ENCODE results near the gene NFE2L1. TPM values are rescaled to one million over a fixed set of nuclear protein-coding genes. Genes with fewer than 3 reads are reported as not detected.
"Not testable (repeated sequence)": the region's sequence is repeated elsewhere in the genome, so short reads cannot be mapped to it uniquely, and the experiment has no call there.

Gene NFE2L1
- total and polyA plus RNA-seq, 7 experiments from 2014 or later, result 8.7 to 65.2 (median 40.0) TPM

DNA sequence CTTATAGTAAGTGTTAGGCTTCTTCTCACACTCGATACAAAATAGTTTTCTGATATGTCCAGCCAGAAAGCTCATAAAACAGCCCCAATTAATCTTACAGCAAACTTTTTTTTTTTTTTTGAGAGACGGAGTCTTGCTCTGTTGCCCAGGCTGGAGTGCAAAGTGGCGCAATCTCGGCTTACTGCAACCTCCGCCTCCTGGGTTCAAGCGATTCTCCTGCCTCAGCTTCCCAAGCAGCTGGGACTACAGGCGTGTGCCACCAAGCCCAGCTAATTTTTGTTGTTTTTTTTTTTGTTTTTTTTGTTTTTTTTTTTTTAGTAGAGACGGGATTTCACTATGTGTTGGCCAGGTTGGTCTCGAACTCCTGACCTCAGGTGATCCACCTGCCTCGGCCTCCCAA lies 29.0 kb downstream of the NFE2L1 start:
- H3K4me3 ChIP-seq (ENCODE audit: low read length); H3K4me1 ChIP-seq (ENCODE audit: control insufficient read depth in 2 of 2, insufficient read depth in 2 of 2, low read length in 2 of 2); ATAC-seq; H3K27ac ChIP-seq (ENCODE audit: low read depth, low read length); H3K9me3 ChIP-seq (ENCODE audit: control insufficient read depth in 2 of 3, low read length in 3 of 3); H3K9me3 Mint-ChIP-seq; intact Hi-C loops (cut with micrococcal nuclease); H3K27ac Mint-ChIP-seq; DNase-seq; H3K4me3 Mint-ChIP-seq; H3K27me3 ChIP-seq (ENCODE audit: control insufficient read depth in 2 of 2, insufficient read depth in 2 of 2, low read length in 2 of 2); H3K27me3 Mint-ChIP-seq: not testable (repeated sequence)
- peaks cover 3 to 16% (median 5%) of the 10 kb centered on the region in 5 donors for H3K36me3 Mint-ChIP-seq
- H3K36me3 ChIP-seq (ENCODE audit: control insufficient read depth in 2 of 3, insufficient read depth in 3 of 3, low read length in 3 of 3), result peaks cover 0 to 29% (median 9%) of the 10 kb centered on the region in 3 experiments
- CTCF ChIA-PET, result interaction anchor here (0.6 to 6.4 kb wide), 5 partner anchors 46 to 541 kb away, joined by 4 to 66 read pairs (median 4); no protein-coding TSS in a partner anchor
- POLR2A ChIA-PET, result interaction anchor here (1.1 kb wide), 1 partner anchor 31 kb away, joined by 3 read pairs; no protein-coding TSS in a partner anchor
- H3K4me1 Mint-ChIP-seq, result peaks cover 0 to 15% (median 0%) of the 10 kb centered on the region in 7 donors

- no peak overlapping the region for H3K27ac ChIP-seq (ENCODE audit: low read depth, low read length)
- H3K9me3 ChIP-seq (ENCODE audit: control insufficient read depth in 2 of 3, low read length in 3 of 3), result no peaks in the 10 kb centered on the region
- peaks cover 0 to under 1% (median 0%) of the 10 kb centered on the region in 3 experiments for H3K36me3 ChIP-seq (ENCODE audit: control insufficient read depth in 2 of 3, insufficient read depth in 3 of 3, low read length in 3 of 3)
- POLR2A ChIA-PET, result interaction anchor here (2.1 kb wide), 1 partner anchor 48 kb away, joined by 6 read pairs; no protein-coding TSS in a partner anchor
- no peaks in the 10 kb centered on the region for H3K27me3 ChIP-seq (ENCODE audit: control insufficient read depth in 2 of 2, insufficient read depth in 2 of 2, low read length in 2 of 2)
- Mint-ChIP-seq H3K4me1 (peaks cover 0 to 20% (median 11%) of the 10 kb centered on the region in 7 donors), H3K36me3 (peaks cover 0 to 2% (median 0%) of the 10 kb centered on the region in 5 donors), H3K9me3 (no peaks in the 10 kb centered on the region), H3K4me3 (no peak overlapping the region), H3K27me3 (no peaks in the 10 kb centered on the region), H3K27ac (no peak overlapping the region)
- DNase-seq, result no peak
- no peak for ATAC-seq
- H3K4me3 ChIP-seq (ENCODE audit: low read length), result no peak overlapping the region
- intact Hi-C loops (cut with micrococcal nuclease), result loop anchor here (5.0 to 10.0 kb wide), 2 partner anchors 93 to 535 kb away; partner anchors contain the start of gene HOXB8 (in 1 of the 2)
- no peaks in the 10 kb centered on the region for H3K4me1 ChIP-seq (ENCODE audit: control insufficient read depth in 2 of 2, insufficient read depth in 2 of 2, low read length in 2 of 2)
- CTCF ChIA-PET, result interaction anchor here (1.3 to 6.9 kb wide), 5 partner anchors 10 to 109 kb away, joined by 3 to 64 read pairs (median 12); no protein-coding TSS in a partner anchor
Observed at GRCh38 chr17:48081858-48082257, 33.7 kb downstream of the NFE2L1 start.

- ATAC-seq, result no peak
- no peak overlapping the region for H3K4me3 Mint-ChIP-seq
- POLR2A ChIA-PET, result interaction anchor here (0.7 kb wide), 1 partner anchor 108 kb away, joined by 4 read pairs; no protein-coding TSS in a partner anchor
- H3K36me3 ChIP-seq (ENCODE audit: control insufficient read depth in 2 of 3, insufficient read depth in 3 of 3, low read length in 3 of 3), result no peaks in the 10 kb centered on the region
- no peaks in the 10 kb centered on the region for H3K9me3 ChIP-seq (ENCODE audit: control insufficient read depth in 2 of 3, low read length in 3 of 3)
- no peak overlapping the region for H3K27ac ChIP-seq (ENCODE audit: low read depth, low read length)
- peaks cover 0 to 3% (median 0%) of the 10 kb centered on the region in 5 donors for H3K36me3 Mint-ChIP-seq
- H3K27me3 ChIP-seq (ENCODE audit: control insufficient read depth in 2 of 2, insufficient read depth in 2 of 2, low read length in 2 of 2), result no peaks in the 10 kb centered on the region
- intact Hi-C loops (cut with micrococcal nuclease), result loop anchor here (5.0 to 10.0 kb wide), 2 partner anchors 90 to 532 kb away; partner anchors contain the start of gene HOXB8 (in 1 of the 2)
- H3K4me1 Mint-ChIP-seq, result peaks cover 0 to 20% (median 10%) of the 10 kb centered on the region in 7 donors
- no peaks in the 10 kb centered on the region for H3K27me3 Mint-ChIP-seq
- no peak for DNase-seq
- H3K4me3 ChIP-seq (ENCODE audit: low read length), result no peak overlapping the region
- H3K27ac Mint-ChIP-seq, result no peak overlapping the region
- CTCF ChIA-PET, result interaction anchor here (6.9 kb wide), 1 partner anchor 47 kb away, joined by 64 read pairs; no protein-coding TSS in a partner anchor
- H3K9me3 Mint-ChIP-seq, result no peaks in the 10 kb centered on the region
- H3K4me1 ChIP-seq (ENCODE audit: control insufficient read depth in 2 of 2, insufficient read depth in 2 of 2, low read length in 2 of 2), result no peaks in the 10 kb centered on the region
Observed at GRCh38 chr17:48084932-48085331, 36.8 kb downstream of the NFE2L1 start.

- Histone ChIP-seq H3K4me1 (ENCODE audit: control insufficient read depth in 2 of 2, insufficient read depth in 2 of 2, low read length in 2 of 2) (no peaks in the 10 kb centered on the region), H3K4me3 (ENCODE audit: low read length) (no peak overlapping the region), H3K36me3 (ENCODE audit: control insufficient read depth in 2 of 3, insufficient read depth in 3 of 3, low read length in 3 of 3) (peaks cover 0 to 6% (median 0%) of the 10 kb centered on the region in 3 experiments), H3K27me3 (ENCODE audit: control insufficient read depth in 2 of 2, insufficient read depth in 2 of 2, low read length in 2 of 2) (no peaks in the 10 kb centered on the region), H3K27ac (ENCODE audit: low read depth, low read length) (no peak overlapping the region), H3K9me3 (ENCODE audit: control insufficient read depth in 2 of 3, low read length in 3 of 3) (no peaks in the 10 kb centered on the region)
- Mint-ChIP-seq H3K27me3 (no peaks in the 10 kb centered on the region), H3K4me1 (peaks cover 0 to 31% (median 14%) of the 10 kb centered on the region in 7 donors), H3K4me3 (no peak overlapping the region), H3K27ac (peak overlapping the region in 1 of 9 donors; percentile 9), H3K36me3 (peaks cover 0 to 15% (median 0%) of the 10 kb centered on the region in 5 donors), H3K9me3 (no peaks in the 10 kb centered on the region)
- ChIA-PET CTCF (interaction anchor here (0.7 to 1.0 kb wide), 2 partner anchors 38 to 67 kb away, joined by 3 to 6 read pairs; no protein-coding TSS in a partner anchor), POLR2A (no interaction called here)
- intact Hi-C loops (cut with micrococcal nuclease), result no loop called here
- DNase-seq, result no peak
- no peak for ATAC-seq
Observed at GRCh38 chr17:48093341-48094045, 45.3 kb downstream of the NFE2L1 start.

DNA sequence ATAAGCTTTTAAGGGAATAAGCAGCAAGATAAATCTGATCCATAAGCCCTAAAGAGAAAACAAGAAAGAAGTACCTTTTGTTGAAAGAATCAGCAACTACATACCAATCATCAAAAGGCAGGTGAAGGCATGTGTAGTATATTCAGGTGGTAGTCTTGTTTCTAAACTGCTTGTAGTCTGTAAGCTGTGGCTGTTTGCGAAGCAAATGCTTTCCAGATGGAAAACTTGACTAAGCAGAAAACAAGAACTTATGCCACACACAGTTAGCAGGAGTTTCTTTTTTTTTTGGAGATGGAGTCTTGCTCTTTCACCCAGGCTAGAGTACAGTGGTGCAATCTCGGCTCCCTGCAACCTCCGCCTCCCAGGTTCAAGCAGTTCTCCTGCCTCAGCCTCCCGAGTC lies 47.5 kb downstream of the NFE2L1 start:
- Histone ChIP-seq H3K27ac (ENCODE audit: low read depth, low read length) (no peak overlapping the region), H3K27me3 (ENCODE audit: control insufficient read depth in 2 of 2, insufficient read depth in 2 of 2, low read length in 2 of 2) (no peaks in the 10 kb centered on the region), H3K4me1 (ENCODE audit: control insufficient read depth in 2 of 2, insufficient read depth in 2 of 2, low read length in 2 of 2) (peaks cover 4 to 7% of the 10 kb centered on the region in 2 donors), H3K4me3 (ENCODE audit: low read length) (no peak overlapping the region), H3K9me3 (ENCODE audit: control insufficient read depth in 2 of 3, low read length in 3 of 3) (no peaks in the 10 kb centered on the region), H3K36me3 (ENCODE audit: control insufficient read depth in 2 of 3, insufficient read depth in 3 of 3, low read length in 3 of 3) (peaks cover 0 to 6% (median 0%) of the 10 kb centered on the region in 3 experiments)
- H3K9me3 Mint-ChIP-seq, result no peaks in the 10 kb centered on the region
- H3K27ac Mint-ChIP-seq, result no peak overlapping the region
- H3K27me3 Mint-ChIP-seq, result no peaks in the 10 kb centered on the region
- DNase-seq, result no peak
- ATAC-seq, result no peak
- H3K4me3 Mint-ChIP-seq, result no peak overlapping the region
- POLR2A ChIA-PET, result interaction anchor here (0.9 to 1.2 kb wide), 2 partner anchors 11 to 19 kb away, joined by 3 to 4 read pairs; no protein-coding TSS in a partner anchor
- peaks cover 0 to 9% (median 2%) of the 10 kb centered on the region in 5 donors for H3K36me3 Mint-ChIP-seq
- H3K4me1 Mint-ChIP-seq, result peaks cover 5 to 37% (median 25%) of the 10 kb centered on the region in 7 donors
- intact Hi-C loops (cut with micrococcal nuclease), result no loop called here
- CTCF ChIA-PET, result interaction anchor here (1.0 to 1.2 kb wide), 2 partner anchors 13 to 28 kb away, joined by 3 read pairs; no protein-coding TSS in a partner anchor

DNA sequence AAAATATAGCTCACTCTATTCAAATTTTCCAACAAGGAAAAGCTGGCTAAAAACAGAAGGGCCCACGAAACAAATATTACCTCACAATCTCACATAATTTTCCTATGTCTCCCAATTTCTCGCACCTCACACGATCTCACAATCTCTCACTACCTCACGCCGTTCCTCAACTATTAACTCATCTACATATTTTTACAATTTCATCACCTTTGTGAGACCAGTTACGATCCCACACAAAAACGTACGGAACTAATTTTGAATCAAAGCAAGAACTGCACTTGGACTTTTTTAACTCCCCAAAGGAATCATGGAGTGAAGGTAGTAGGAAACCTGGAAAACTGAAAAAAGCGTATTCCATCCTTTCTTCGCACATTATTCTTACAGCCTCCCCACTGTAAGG lies 52.0 kb downstream of the NFE2L1 start:
- Histone ChIP-seq H3K4me3 (ENCODE audit: low read length) (peak overlapping the region; percentile 78), H3K27me3 (ENCODE audit: control insufficient read depth in 2 of 2, insufficient read depth in 2 of 2, low read length in 2 of 2) (no peaks in the 10 kb centered on the region), H3K36me3 (ENCODE audit: control insufficient read depth in 2 of 3, insufficient read depth in 3 of 3, low read length in 3 of 3) (peaks cover 0 to 6% (median 0%) of the 10 kb centered on the region in 3 experiments), H3K27ac (ENCODE audit: low read depth, low read length) (peak overlapping the region; percentile 68), H3K9me3 (ENCODE audit: control insufficient read depth in 2 of 3, low read length in 3 of 3) (no peaks in the 10 kb centered on the region), H3K4me1 (ENCODE audit: control insufficient read depth in 2 of 2, insufficient read depth in 2 of 2, low read length in 2 of 2) (peaks cover 6 to 11% of the 10 kb centered on the region in 2 donors)
- H3K9me3 Mint-ChIP-seq, result peaks cover 0 to 8% (median 0%) of the 10 kb centered on the region in 11 donors
- H3K27ac Mint-ChIP-seq, result peak overlapping the region in 2 of 9 donors; percentile 49 to 92
- no peak for DNase-seq
- ATAC-seq, result no peak
- intact Hi-C loops (cut with micrococcal nuclease), result loop anchor here in 1 of 2 donors (2.0 to 10.0 kb wide), 7 partner anchors 155 to 1262 kb away; partner anchors contain the start of genes ATP5MC1, CALCOCO2, KPNB1 and LRRC46
- no peaks in the 10 kb centered on the region for H3K27me3 Mint-ChIP-seq
- H3K4me1 Mint-ChIP-seq, result peaks cover 17 to 62% (median 58%) of the 10 kb centered on the region in 7 donors
- H3K4me3 Mint-ChIP-seq, result peak overlapping the region; percentile 83 to 95 (median 91)
- CTCF ChIA-PET, result interaction anchor here (0.7 to 1.9 kb wide), 3 partner anchors 18 to 75 kb away, joined by 3 to 12 read pairs (median 3); no protein-coding TSS in a partner anchor
- POLR2A ChIA-PET, result interaction anchor here (1.2 to 1.6 kb wide), 2 partner anchors 8 to 12 kb away, joined by 4 to 5 read pairs; no protein-coding TSS in a partner anchor
- H3K36me3 Mint-ChIP-seq, result peaks cover 0 to 14% (median 0%) of the 10 kb centered on the region in 5 donors
